MM.1S (cell line): ENCODE data around the gene MX1.

Source experiments
- DNase-seq: peaks from one replicate; pipeline ENCODE4 v3.0.0-alpha.2; 2015
- H2AFZ ChIP-seq: fragments of 300-600 bp; sonication (generic); 2 replicates; pipeline ENCODE4 v1.6.0; 2016; ENCODE audit warnings: antibody characterized with exemption, low read length
- H3F3A ChIP-seq: fragments of 300-600 bp; sonication (generic); 2 replicates; pipeline ENCODE4 v1.6.1; 2016; ENCODE audit warnings: mild to moderate bottlenecking, antibody characterized with exemption, low read length, moderate library complexity, mixed read lengths; ENCODE audit not compliant: insufficient read depth
- H3K27ac ChIP-seq: fragments of 300-600 bp; sonication (generic); 2 replicates; pipeline ENCODE4 v1.5.1; 2016; ENCODE audit warnings: mild to moderate bottlenecking, low read length
- H3K27me3 ChIP-seq: fragments of 300-600 bp; sonication (generic); replicated peaks from 2 replicates; pipeline ENCODE4 v1.6.0; 2016; ENCODE audit warnings: low read length; ENCODE audit not compliant: insufficient read depth
- H3K36me3 ChIP-seq: fragments of 300-600 bp; sonication (generic); replicated peaks from 2 replicates; pipeline ENCODE4 v1.6.1; 2016; ENCODE audit warnings: mild to moderate bottlenecking, low read length, mixed read lengths; ENCODE audit not compliant: insufficient read depth
- H3K4me1 ChIP-seq: fragments of 300-600 bp; sonication (generic); 2 replicates; pipeline ENCODE4 v1.6.1; 2016; ENCODE audit warnings: low read length, mixed read lengths
- H3K4me2 ChIP-seq: fragments of 300-600 bp; sonication (generic); 2 replicates; pipeline ENCODE4 v1.6.0; 2016; ENCODE audit warnings: low read depth, low read length
- H3K4me3 ChIP-seq: fragments of 300-600 bp; sonication (generic); 2 replicates; pipeline ENCODE4 v1.5.1; 2016; ENCODE audit warnings: low read length, mixed read lengths
- H3K79me2 ChIP-seq: fragments of 300-600 bp; sonication (generic); 2 replicates; pipeline ENCODE4 v1.6.1; 2016; ENCODE audit warnings: mixed run types, low read length, mixed read lengths
- H3K9ac ChIP-seq: fragments of 300-600 bp; sonication (generic); 2 replicates; pipeline ENCODE4 v1.6.1; 2016; ENCODE audit warnings: low read length, mixed read lengths
- H3K9me2 ChIP-seq: fragments of 300-600 bp; sonication (generic); replicated peaks from 2 replicates; pipeline ENCODE4 v1.6.1; 2016; ENCODE audit warnings: mild to moderate bottlenecking, low read length, mixed read lengths; ENCODE audit not compliant: insufficient read depth
- H3K9me3 ChIP-seq: fragments of 300-600 bp; sonication (generic); replicated peaks from 2 replicates; pipeline ENCODE4 v1.6.1; 2016; ENCODE audit warnings: mild to moderate bottlenecking, low read length, mixed read lengths; ENCODE audit not compliant: insufficient read depth
- H4K20me1 ChIP-seq: fragments of 300-600 bp; sonication (generic); 2 replicates; pipeline ENCODE4 v1.6.1; 2016; ENCODE audit warnings: mild to moderate bottlenecking, low read length, moderate library complexity, mixed read lengths; ENCODE audit not compliant: insufficient read depth
- EZH2 ChIP-seq: fragments of 300-600 bp; sonication (generic); optimal IDR thresholded peaks from 2 replicates; pipeline ENCODE3; 2017; ENCODE audit warnings: low read depth, mild to moderate bottlenecking, antibody characterized with exemption, low read length, mixed read lengths
- EZH2phosphoT487 ChIP-seq: fragments of 300-600 bp; sonication (generic); IDR thresholded peaks from 2 replicates; pipeline ENCODE4 v1.6.1; 2018; ENCODE audit warnings: antibody characterized with exemption, low read length
- TF ChIP-seq, protein P1 (sequence below): fragments of 300-600 bp; sonication (generic); IDR thresholded peaks from 2 replicates; pipeline ENCODE4 v1.5.1; 2016; ENCODE audit warnings: antibody characterized with exemption, low read length, mixed read lengths

The MX1 gene

GRCh38 chr21:41497008-41497407 is 71.0 kb downstream of the MX1 start:
- no peak for DNase-seq
- Histone ChIP-seq H3K9ac (no peak overlapping the region), H3K36me3 (no peaks in the 10 kb centered on the region), H3K9me2 (no peaks in the 10 kb centered on the region), H3K9me3 (no peaks in the 10 kb centered on the region), H3K27me3 (peaks cover 11% of the 10 kb centered on the region; the same call in 1 of the 2 replicates), H3K4me2 (no peak overlapping the region), H3K4me1 (no peaks in the 10 kb centered on the region), H4K20me1 (no peaks in the 10 kb centered on the region), H3K79me2 (no peaks in the 10 kb centered on the region), H3F3A (no peaks in the 10 kb centered on the region), H3K4me3 (no peak overlapping the region), H2AFZ (no peak overlapping the region), H3K27ac (no peak overlapping the region)
- TF ChIP-seq EZH2 (no peak), EZH2phosphoT487 (no peak)
- TF ChIP-seq, protein P1, sequence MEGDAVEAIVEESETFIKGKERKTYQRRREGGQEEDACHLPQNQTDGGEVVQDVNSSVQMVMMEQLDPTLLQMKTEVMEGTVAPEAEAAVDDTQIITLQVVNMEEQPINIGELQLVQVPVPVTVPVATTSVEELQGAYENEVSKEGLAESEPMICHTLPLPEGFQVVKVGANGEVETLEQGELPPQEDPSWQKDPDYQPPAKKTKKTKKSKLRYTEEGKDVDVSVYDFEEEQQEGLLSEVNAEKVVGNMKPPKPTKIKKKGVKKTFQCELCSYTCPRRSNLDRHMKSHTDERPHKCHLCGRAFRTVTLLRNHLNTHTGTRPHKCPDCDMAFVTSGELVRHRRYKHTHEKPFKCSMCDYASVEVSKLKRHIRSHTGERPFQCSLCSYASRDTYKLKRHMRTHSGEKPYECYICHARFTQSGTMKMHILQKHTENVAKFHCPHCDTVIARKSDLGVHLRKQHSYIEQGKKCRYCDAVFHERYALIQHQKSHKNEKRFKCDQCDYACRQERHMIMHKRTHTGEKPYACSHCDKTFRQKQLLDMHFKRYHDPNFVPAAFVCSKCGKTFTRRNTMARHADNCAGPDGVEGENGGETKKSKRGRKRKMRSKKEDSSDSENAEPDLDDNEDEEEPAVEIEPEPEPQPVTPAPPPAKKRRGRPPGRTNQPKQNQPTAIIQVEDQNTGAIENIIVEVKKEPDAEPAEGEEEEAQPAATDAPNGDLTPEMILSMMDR = no peak

- Histone ChIP-seq H3F3A (no peaks in the 10 kb centered on the region), H3K4me3 (no peak overlapping the region), H3K27ac (no peak overlapping the region), H3K9me2 (no peaks in the 10 kb centered on the region), H3K9me3 (no peaks in the 10 kb centered on the region), H2AFZ (no peak overlapping the region), H3K27me3 (peaks cover 11% of the 10 kb centered on the region; the same call in 1 of the 2 replicates), H4K20me1 (no peaks in the 10 kb centered on the region), H3K79me2 (no peaks in the 10 kb centered on the region), H3K36me3 (no peaks in the 10 kb centered on the region), H3K4me1 (no peaks in the 10 kb centered on the region), H3K9ac (no peak overlapping the region), H3K4me2 (no peak overlapping the region)
- TF ChIP-seq EZH2 (no peak), EZH2phosphoT487 (no peak)
- TF ChIP-seq, protein P1 = no peak
- DNase-seq = no peak
Measured at GRCh38 chr21:41497788-41498187, 71.7 kb downstream of the MX1 start.

- H3K27ac ChIP-seq = no peak overlapping the region
- H3K9me2 ChIP-seq = no peaks in the 10 kb centered on the region
- peaks cover 12% of the 10 kb centered on the region; the same call in 1 of the 2 replicates for H3K27me3 ChIP-seq
- no peaks in the 10 kb centered on the region for H3K36me3 ChIP-seq
- no peak overlapping the region for H3K9ac ChIP-seq
- no peak overlapping the region for H3K4me3 ChIP-seq
- no peaks in the 10 kb centered on the region for H4K20me1 ChIP-seq
- 0 out of 2 replicates have a peak, but pooled peaks cover 8% of the 10 kb centered on the region for H3K4me1 ChIP-seq
- H3K79me2 ChIP-seq = no peaks in the 10 kb centered on the region
- H3K4me2 ChIP-seq = no peak overlapping the region
- TF ChIP-seq EZH2phosphoT487 (no peak), EZH2 (no peak)
- TF ChIP-seq, protein P1 = no peak
- H2AFZ ChIP-seq = no peak overlapping the region
- no peaks in the 10 kb centered on the region for H3F3A ChIP-seq
- DNase-seq = no peak
- H3K9me3 ChIP-seq = no peaks in the 10 kb centered on the region
Measured at GRCh38 chr21:41499920-41500319, 73.9 kb downstream of the MX1 start.
